ENCODE results near the gene HSPA13. TPM values are rescaled to one million over a fixed set of nuclear protein-coding genes. Genes with fewer than 3 reads are reported as not detected.

The HSPA13 gene
- total and polyA plus RNA-seq, 10 of the 15 experiments (the other 5 are each of a cell fraction or from before 2014, with no cell fraction given) = 10.0 to 26.9 (median 18.6) TPM

DNA sequence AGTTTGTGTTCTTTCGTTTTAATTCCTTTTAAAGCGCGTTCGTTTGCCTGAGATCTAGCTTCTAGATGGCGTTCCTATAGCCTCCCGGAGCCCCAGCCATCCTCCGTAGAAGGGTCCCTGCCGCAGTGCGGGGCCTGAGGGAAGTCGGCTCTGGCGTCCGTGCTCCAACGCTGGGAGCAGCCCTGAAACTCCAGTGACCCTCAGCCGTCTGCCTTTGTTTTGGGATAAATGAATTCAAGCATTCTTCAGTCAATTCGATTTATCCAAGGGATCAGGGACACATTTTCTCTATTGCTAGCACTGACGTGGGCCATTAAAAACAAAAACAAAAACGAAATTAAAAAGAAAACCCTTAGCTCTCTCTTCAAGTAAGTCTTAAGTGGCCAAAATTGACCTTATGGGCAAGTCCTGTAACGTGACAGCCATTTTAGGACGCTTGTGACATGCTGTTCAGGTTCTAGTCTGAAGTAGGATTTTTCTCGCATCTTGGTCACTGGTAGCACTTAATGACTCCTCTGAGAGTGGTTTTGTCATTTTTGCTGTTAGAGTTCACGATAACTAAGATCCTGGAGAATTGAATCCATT is 742 bp upstream of the HSPA13 start (continued):
- TF ChIP-seq, protein P1, sequence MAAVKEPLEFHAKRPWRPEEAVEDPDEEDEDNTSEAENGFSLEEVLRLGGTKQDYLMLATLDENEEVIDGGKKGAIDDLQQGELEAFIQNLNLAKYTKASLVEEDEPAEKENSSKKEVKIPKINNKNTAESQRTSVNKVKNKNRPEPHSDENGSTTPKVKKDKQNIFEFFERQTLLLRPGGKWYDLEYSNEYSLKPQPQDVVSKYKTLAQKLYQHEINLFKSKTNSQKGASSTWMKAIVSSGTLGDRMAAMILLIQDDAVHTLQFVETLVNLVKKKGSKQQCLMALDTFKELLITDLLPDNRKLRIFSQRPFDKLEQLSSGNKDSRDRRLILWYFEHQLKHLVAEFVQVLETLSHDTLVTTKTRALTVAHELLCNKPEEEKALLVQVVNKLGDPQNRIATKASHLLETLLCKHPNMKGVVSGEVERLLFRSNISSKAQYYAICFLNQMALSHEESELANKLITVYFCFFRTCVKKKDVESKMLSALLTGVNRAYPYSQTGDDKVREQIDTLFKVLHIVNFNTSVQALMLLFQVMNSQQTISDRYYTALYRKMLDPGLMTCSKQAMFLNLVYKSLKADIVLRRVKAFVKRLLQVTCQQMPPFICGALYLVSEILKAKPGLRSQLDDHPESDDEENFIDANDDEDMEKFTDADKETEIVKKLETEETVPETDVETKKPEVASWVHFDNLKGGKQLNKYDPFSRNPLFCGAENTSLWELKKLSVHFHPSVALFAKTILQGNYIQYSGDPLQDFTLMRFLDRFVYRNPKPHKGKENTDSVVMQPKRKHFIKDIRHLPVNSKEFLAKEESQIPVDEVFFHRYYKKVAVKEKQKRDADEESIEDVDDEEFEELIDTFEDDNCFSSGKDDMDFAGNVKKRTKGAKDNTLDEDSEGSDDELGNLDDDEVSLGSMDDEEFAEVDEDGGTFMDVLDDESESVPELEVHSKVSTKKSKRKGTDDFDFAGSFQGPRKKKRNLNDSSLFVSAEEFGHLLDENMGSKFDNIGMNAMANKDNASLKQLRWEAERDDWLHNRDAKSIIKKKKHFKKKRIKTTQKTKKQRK (IDR thresholded peaks at IDR 0.05; ENCODE audit: low read depth, low read length) = no peak
- TF ChIP-seq, protein P2, sequence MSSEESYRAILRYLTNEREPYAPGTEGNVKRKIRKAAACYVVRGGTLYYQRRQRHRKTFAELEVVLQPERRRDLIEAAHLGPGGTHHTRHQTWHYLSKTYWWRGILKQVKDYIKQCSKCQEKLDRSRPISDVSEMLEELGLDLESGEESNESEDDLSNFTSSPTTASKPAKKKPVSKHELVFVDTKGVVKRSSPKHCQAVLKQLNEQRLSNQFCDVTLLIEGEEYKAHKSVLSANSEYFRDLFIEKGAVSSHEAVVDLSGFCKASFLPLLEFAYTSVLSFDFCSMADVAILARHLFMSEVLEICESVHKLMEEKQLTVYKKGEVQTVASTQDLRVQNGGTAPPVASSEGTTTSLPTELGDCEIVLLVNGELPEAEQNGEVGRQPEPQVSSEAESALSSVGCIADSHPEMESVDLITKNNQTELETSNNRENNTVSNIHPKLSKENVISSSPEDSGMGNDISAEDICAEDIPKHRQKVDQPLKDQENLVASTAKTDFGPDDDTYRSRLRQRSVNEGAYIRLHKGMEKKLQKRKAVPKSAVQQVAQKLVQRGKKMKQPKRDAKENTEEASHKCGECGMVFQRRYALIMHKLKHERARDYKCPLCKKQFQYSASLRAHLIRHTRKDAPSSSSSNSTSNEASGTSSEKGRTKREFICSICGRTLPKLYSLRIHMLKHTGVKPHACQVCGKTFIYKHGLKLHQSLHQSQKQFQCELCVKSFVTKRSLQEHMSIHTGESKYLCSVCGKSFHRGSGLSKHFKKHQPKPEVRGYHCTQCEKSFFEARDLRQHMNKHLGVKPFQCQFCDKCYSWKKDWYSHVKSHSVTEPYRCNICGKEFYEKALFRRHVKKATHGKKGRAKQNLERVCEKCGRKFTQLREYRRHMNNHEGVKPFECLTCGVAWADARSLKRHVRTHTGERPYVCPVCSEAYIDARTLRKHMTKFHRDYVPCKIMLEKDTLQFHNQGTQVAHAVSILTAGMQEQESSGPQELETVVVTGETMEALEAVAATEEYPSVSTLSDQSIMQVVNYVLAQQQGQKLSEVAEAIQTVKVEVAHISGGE (CRISPR knock-in tag; IDR thresholded peaks at IDR 0.05) = no peak
- TF ChIP-seq NFIC (IDR thresholded peaks at IDR 0.05; ENCODE audit: low read depth, low read length) (0 out of 2 replicates have a peak, but pooled peaks have one; percentile 13), NR2F1 (conservative IDR thresholded peaks at IDR 0.05) (no peak)

All from GM12878 (cell line).